GM12801 (cell line): ENCODE data around the gene HDAC3.

Experiments
- TF ChIP-seq, protein P1 (sequence below): IDR thresholded peaks from one replicate; pipeline ENCODE4 v1.5.1; 2011; ENCODE audit warnings: control low read depth; ENCODE audit not compliant: insufficient read length; ENCODE audit errors: extremely low read depth

HDAC3 gene

DNA sequence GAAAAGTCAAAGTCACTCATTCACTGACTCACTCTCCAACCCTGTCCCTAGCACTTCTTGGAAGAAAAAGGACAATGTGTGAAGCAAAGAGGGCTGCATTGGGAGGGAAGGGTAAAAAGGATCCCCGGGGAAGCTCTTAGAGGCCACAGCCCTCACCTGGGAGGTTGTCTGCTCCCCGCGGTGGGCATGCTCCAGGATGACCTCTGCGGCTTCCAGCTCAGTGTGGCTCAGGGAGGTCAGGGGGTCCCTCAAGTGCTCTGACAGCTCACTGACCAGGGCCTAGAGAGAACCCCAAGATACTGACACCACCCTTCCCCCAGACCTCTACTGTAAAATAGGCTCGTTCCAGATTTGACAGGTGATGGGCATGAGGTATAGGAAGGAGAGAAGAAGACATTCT lies 10.6 kb upstream of the HDAC3 start:
- TF ChIP-seq, protein P1, sequence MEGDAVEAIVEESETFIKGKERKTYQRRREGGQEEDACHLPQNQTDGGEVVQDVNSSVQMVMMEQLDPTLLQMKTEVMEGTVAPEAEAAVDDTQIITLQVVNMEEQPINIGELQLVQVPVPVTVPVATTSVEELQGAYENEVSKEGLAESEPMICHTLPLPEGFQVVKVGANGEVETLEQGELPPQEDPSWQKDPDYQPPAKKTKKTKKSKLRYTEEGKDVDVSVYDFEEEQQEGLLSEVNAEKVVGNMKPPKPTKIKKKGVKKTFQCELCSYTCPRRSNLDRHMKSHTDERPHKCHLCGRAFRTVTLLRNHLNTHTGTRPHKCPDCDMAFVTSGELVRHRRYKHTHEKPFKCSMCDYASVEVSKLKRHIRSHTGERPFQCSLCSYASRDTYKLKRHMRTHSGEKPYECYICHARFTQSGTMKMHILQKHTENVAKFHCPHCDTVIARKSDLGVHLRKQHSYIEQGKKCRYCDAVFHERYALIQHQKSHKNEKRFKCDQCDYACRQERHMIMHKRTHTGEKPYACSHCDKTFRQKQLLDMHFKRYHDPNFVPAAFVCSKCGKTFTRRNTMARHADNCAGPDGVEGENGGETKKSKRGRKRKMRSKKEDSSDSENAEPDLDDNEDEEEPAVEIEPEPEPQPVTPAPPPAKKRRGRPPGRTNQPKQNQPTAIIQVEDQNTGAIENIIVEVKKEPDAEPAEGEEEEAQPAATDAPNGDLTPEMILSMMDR = no peak

DNA sequence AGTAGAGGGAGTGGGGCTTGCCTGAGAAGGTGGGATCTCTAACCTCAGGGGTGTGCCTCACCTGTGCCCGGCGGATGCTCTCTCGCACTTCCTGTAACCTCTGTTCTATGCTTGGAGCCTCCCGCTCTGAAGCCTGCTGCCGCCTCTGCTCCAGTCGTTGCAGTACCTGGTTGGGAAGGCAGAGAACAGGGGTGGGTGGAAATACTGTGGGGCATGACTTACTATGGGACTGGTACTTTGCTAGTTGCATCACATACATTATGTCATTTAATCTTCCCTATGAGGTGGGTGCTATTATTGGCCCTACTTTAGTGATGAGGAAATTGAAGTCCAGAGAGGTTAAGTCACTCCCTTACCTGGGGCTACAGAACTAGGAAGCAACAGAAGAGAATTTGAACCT lies 9.4 kb upstream of the HDAC3 start:
- TF ChIP-seq, protein P1 = no peak

DNA sequence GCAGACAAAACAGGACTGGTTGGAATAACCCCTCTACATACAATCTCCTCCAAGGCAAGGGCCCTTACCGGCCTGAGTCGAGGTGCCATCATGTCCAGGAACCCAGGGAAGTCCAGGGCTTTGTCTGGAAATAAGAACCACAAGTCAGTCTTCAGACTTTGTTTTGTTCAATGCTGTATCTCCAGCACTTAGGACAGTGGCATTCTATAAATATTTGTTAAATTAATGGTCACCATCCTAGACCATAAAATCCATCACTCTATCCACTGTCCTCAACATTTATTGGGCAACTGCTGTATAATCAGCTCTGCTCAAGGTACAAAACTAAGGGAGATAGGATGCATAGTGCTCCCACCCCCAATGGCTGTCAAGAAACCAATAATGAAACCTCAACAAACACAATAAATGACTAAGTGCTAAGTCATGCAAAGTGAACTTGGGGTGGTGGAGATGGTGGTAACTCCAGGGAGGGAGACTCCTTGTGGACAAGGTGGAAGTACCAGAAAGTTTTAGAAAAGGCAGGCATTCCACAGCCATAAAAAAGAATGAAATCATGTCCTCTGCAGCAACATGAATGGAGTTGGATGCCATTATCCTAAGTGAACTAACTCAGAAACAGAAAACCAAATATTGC lies 5.1 kb upstream of the HDAC3 start:
- TF ChIP-seq, protein P1 = no peak

DNA sequence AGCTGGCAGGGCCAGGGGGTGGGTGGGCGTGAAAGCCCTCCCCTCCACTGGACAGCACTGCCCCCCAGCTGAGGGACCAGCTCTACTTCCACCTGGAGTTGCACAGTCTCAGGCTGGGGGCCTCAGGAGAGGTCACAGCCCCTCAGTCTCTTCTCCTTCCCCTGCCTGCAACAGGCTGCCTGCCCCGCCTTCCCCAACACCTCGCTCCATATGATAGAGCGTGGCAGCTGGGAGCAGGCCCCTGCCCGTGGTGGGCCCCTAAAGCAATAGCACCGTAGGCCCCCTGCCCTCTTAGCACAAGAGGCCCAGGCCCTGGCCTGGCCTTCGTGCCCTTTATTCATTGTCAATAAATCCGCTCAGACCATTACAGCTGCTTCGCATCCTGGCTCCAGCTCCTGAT lies 4.0 kb upstream of the HDAC3 start:
- TF ChIP-seq, protein P1 = no peak

DNA sequence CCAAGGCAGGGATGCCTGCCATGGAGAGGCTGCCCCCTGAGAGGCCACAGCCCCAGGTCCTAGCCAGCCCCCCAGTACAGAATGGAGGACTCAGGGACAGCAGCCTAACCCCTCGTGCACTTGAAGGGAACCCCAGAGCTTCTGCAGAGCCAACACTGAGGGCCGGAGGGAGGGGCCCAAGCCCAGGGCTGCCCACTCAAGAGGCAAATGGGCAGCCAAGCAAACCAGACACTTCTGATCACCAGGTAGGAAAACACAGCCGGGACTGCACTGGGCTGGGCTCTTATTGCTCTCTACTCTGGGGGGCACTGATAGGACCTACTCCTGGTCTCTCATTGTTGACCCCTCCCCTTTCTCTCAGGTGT lies 3.4 kb upstream of the HDAC3 start:
- TF ChIP-seq, protein P1 = no peak

DNA sequence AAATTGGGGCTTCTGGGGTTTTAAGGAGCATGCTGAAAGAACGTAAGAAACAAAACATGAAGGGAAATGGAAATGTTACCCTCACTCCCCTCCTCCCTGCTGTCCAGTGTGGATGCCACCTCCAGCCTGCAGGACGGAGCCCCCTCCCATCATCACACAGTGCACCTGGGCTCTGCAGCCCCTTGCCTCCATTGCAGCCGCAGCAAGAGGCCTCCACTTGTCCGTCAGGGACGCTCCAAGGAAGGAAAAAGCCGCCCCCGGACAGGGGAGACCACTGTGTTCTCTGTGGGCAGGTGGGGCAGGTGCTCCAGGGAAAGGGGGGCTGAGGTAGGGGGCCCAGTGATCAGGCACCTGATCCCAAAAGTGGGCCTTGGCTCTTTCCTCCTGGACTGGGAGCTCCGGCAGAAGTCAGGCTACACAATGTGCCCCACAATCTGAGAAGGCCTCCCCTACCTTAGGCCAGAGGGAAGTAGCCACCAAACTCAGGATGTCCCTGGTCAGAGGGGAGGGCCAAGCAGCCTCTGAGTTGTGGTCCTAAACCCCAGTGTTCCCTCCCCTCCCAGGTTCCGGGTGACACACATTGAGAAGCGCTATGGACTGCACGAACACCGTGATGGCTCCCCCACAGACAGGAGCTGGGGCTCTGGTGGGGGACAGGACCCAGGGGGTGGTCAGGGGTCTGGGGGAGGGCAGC lies 2.9 kb upstream of the HDAC3 start:
- TF ChIP-seq, protein P1 = no peak

DNA sequence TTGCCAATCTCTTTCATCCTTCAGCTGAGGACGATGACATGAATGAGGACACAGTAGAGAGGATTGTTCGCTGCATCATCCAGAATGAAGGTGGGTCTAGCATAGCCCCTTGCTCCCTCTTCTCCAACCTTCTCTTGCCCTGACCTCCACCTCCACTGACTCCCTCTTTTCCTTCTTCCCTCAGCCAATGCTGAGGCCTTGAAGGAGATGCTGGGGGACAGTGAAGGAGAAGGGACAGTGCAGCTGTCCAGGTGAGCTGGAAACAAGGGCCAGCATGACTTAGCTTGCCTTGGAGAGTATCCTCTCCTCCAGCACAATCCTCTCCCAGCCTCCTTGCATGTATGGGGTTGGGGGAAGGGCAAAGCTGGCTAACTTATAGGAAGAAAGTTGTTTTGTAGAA lies 2.1 kb upstream of the HDAC3 start:
- TF ChIP-seq, protein P1 = no peak
